ENCODE results near the gene EPHB3. TPM values are rescaled to one million over a fixed set of nuclear protein-coding genes. Genes with fewer than 3 reads are reported as not detected.

The EPHB3 gene
- total RNA-seq, 4 donors from 2014 or later: 4.1 to 17.7 (median 6.7) TPM

DNA sequence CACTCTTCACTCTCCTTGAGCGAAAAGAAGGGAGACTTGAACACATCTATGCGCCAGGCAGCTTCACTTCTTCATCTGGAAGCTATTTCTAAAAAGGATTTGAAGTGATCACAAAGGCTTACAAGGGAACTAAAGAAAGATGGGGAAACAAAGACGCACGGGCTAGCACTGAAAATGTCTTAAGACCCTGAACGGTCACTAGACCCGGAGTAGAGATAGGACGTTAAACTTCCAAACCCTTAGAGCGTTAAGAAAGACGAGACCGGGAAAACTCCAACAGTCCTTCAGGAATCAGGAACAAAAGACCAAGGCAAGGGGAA is 47.5 kb upstream of the EPHB3 start:
- no peaks in the 10 kb centered on the region for H3K9me3 ChIP-seq
- H3K36me3 ChIP-seq: no peaks in the 10 kb centered on the region
- peak overlapping the region in 1 of 4 donors; percentile 49 for H3K4me3 ChIP-seq
- no peak overlapping the region for H3K27ac ChIP-seq
- TF ChIP-seq EP300 (IDR thresholded peaks at IDR 0.05; ENCODE audit: low read depth): no peak
- TF ChIP-seq POLR2A (IDR thresholded peaks at IDR 0.05): no peak
- no peak for TF ChIP-seq POLR2AphosphoS5 (IDR thresholded peaks at IDR 0.05)
- TF ChIP-seq, protein P1, sequence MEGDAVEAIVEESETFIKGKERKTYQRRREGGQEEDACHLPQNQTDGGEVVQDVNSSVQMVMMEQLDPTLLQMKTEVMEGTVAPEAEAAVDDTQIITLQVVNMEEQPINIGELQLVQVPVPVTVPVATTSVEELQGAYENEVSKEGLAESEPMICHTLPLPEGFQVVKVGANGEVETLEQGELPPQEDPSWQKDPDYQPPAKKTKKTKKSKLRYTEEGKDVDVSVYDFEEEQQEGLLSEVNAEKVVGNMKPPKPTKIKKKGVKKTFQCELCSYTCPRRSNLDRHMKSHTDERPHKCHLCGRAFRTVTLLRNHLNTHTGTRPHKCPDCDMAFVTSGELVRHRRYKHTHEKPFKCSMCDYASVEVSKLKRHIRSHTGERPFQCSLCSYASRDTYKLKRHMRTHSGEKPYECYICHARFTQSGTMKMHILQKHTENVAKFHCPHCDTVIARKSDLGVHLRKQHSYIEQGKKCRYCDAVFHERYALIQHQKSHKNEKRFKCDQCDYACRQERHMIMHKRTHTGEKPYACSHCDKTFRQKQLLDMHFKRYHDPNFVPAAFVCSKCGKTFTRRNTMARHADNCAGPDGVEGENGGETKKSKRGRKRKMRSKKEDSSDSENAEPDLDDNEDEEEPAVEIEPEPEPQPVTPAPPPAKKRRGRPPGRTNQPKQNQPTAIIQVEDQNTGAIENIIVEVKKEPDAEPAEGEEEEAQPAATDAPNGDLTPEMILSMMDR (IDR thresholded peaks at IDR 0.05): no peak
- in situ Hi-C loops (cut with MboI; ENCODE audit: low pct_ligation_motif_present in 1 of 4, low pct_unique_long_range_greater_than_20kb in 1 of 4, low sequenced_read_pairs in 3 of 4): no loop called here
- no peak for DNase-seq
- intact Hi-C loops (cut with DNase I; ENCODE audit: low total_unique reads): loop anchor here (10.0 kb wide), 1 partner anchor 149 kb away; the partner anchor contains the start of genes CLCN2 and POLR2H
- H3K4me1 ChIP-seq: peaks cover 0 to 11% (median 7%) of the 10 kb centered on the region in 4 donors
- WGBS, 2 donors (ENCODE audit: low coverage in 1 of 2): 43% methylated on average over 10 of the region's 10 CpGs; no CpG with 5 or more reads in 1 of the 2 donors
- peaks cover 81% of the 10 kb centered on the region for H3K27me3 ChIP-seq

DNA sequence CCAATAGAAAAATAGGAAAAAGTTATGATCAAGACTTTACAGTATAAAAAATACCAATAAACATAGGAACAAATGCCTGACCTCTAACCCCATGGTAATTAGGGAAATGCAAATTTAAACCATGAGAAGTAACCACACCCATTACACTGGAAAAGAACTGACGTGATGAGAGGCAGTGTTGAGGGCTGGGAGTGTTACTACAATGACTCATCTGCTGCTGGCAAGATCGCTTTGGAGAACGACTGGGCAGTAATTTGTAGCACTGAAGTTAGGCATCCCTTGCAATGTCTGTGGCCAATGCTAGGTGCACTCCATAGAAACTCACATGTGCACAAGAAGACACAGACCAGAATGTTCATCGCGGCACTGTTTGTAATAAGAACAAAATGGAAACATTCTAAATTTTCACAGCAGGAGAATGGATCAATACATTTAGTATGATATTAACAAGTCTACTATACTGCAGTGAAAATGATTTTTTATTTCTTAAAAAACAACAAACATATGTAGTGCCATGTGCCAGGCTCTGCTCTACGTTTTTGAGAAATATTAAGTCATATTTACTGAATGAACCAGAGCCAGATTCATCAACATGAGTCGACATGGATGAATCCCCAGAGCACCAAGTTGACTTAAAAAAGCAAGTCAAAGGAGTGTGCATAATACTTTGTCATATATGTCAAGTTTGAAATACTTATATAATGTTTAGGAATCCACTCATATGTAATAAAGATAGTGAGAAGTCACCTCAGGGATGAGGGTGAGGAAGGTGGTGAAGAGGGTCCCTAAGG is 37.6 kb upstream of the EPHB3 start:
- 44 to 63% methylated on average over 4 to 7 of the region's 7 CpGs for WGBS, 2 donors (ENCODE audit: low coverage in 1 of 2)
- intact Hi-C loops (cut with DNase I; ENCODE audit: low total_unique reads): no loop called here
- peaks cover 3 to 17% (median 13%) of the 10 kb centered on the region in 4 donors for H3K4me1 ChIP-seq
- H3K27ac ChIP-seq: no peak overlapping the region
- in situ Hi-C loops (cut with MboI; ENCODE audit: low pct_ligation_motif_present in 1 of 4, low pct_unique_long_range_greater_than_20kb in 1 of 4, low sequenced_read_pairs in 3 of 4): no loop called here
- no peaks in the 10 kb centered on the region for H3K36me3 ChIP-seq
- no peak overlapping the region for H3K4me3 ChIP-seq
- TF ChIP-seq, protein P1 (IDR thresholded peaks at IDR 0.05): no peak
- TF ChIP-seq POLR2AphosphoS5 (IDR thresholded peaks at IDR 0.05) (peak in 1 of 3 donors; percentile 9), EP300 (IDR thresholded peaks at IDR 0.05; ENCODE audit: low read depth) (no peak), POLR2A (IDR thresholded peaks at IDR 0.05) (no peak)
- no peaks in the 10 kb centered on the region for H3K9me3 ChIP-seq
- DNase-seq: no peak
- H3K27me3 ChIP-seq: peaks cover 90% of the 10 kb centered on the region

DNA sequence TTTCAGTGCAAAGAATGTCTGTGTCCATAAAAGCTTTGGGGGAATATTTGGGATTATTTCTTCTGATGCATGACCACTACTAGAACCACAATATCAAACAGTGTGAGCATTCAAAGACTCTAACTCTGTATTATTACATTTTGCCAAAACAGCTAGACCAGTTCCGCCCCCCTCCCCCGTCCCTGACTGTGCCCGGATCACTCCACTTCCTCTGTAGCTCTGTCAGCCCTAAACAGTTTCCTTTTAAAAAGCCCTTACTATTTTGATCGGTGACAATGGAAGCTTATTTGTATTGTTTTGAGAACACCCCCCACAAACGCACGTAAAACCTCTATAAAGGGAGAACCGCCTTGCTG is 36.6 kb upstream of the EPHB3 start:
- H3K4me3 ChIP-seq: peak overlapping the region in 3 of 4 donors; percentile 31 to 56 (median 47)
- WGBS, 2 donors (ENCODE audit: low coverage in 1 of 2): 3 to 40% methylated on average over 1 to 7 of the region's 7 CpGs
- DNase-seq: no peak

More for the DNA sequence above, 36.6 kb upstream of the EPHB3 start:
- Histone ChIP-seq H3K9me3 (no peaks in the 10 kb centered on the region), H3K27ac (peak overlapping the region in 2 of 4 donors; percentile 13 to 43), H3K4me1 (peaks cover 3 to 17% (median 13%) of the 10 kb centered on the region in 4 donors), H3K27me3 (peaks cover 93% of the 10 kb centered on the region), H3K36me3 (no peaks in the 10 kb centered on the region)
- intact Hi-C loops (cut with DNase I; ENCODE audit: low total_unique reads) (no loop called here), in situ Hi-C loops (cut with MboI; ENCODE audit: low pct_ligation_motif_present in 1 of 4, low pct_unique_long_range_greater_than_20kb in 1 of 4, low sequenced_read_pairs in 3 of 4) (loop anchor here in 2 of 4 donors (25.0 kb wide), 2 partner anchors 113 to 638 kb away; partner anchors contain the start of gene PARL (in 1 of the 2))
- TF ChIP-seq POLR2A (IDR thresholded peaks at IDR 0.05) (no peak), EP300 (IDR thresholded peaks at IDR 0.05; ENCODE audit: low read depth) (no peak), POLR2AphosphoS5 (IDR thresholded peaks at IDR 0.05) (no peak)
- TF ChIP-seq, protein P1 (IDR thresholded peaks at IDR 0.05): no peak
